ENCODE measurements around the gene NOL6.
"Not testable (repeated sequence)": the region's sequence is repeated elsewhere in the genome, so short reads cannot be mapped to it uniquely, and the experiment has no call there.

Gene NOL6

DNA sequence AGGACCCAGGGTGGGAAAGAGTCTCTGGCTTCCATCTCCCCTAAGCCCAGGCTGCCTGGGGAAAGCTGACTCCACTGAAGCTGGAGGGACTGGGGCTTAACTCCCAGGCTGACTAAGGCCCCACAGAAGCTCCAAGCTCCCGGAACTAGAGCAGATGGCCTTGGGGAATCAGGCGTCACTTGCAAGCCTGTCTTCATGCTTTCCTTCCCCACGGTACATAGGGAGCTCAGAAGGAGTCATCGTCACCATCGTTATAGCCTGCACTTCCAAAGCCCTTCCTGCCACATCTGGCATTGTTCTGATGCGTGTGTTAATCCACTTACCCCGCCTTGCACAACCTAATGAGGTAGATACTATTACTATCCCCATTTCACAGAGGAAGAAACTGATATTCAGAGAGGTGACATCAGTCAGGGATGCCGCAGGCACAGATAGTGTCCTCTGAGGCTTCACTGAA, 37.9 kb downstream of the NOL6 start:
- DNase-seq (ENCODE audit: insufficient read length, low spot score) (no peak), FAIRE-seq (no peak)

DNA sequence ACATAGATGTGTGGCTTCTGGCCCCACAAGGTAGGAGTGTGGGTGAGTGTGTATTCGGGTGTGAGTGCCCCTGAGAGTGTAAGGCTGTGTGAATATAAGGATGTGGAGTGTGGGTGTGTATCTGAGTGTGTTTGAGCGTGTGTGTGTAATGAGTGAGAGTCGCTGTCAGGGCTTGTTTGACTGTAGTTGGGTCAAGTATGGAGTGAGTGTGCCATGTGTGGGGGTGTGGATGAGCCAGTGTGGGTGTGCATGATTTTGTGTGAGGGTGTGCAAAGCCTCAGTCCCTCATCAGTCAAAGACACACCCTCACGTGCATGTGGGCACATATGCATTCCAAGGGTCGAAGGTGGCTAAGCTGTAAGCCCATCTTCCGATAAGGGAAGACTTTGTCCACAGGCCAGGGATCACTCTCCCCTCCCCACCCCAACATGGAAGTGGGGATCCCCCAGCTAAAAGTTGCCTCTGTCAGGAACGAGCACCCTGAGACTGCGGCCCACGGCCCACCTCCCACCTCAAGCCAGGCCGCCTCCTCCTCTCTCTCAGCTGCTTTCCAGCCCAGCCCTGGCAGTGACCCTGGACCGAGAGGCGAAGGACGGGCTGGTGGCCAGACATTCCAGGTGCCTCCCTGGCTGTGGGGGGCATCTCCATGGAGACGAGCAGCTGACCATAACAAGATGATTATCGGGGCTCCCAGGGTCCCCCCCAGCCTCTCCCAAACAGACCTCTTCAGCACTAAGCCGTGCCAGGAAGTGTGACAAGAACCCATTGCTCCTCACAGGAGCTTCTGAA, 39.2 kb downstream of the NOL6 start:
- DNase-seq (ENCODE audit: insufficient read length, low spot score) (no peak), FAIRE-seq (no peak)

DNA sequence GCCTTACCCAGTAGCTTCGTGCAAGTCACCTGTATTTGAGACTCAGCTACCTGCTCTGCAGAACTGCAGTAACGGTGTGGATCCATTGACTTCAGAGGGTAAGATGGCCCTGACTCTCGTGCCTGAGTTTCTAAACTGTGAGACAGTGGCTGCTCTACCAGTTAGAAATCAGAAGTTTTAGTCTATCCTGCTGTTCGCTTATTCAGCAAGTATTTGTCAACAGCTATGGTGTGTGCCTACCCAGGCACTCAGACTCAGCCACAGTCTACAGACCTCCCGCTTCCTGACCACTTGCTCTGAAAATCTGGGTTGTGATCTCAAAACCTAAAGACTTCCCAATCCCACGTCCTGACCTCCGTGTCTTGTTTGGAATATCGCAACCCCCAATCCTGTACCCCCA, 39.9 kb downstream of the NOL6 start:
- DNase-seq (ENCODE audit: insufficient read length, low spot score) (no peak), FAIRE-seq (no peak)

DNA sequence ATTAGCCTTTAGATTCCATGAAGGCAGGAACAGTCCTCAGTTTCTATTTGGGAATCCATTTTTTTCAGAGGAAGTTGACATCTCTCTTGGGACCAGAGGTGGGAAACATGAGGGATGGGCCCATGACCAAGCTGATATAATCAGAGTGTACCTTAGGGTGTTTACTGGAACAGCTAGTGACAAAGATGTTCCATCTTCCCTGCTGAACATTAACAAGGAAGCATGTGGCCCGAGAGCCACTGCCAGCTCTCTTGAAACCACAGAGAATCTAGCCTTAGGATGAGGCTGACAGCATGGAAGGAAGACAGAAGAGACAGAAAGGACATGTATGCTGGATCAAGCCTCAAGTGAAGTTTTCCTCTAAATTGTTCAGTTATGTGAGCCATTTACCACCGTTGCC, 42.3 kb downstream of the NOL6 start:
- no peak for FAIRE-seq

DNA sequence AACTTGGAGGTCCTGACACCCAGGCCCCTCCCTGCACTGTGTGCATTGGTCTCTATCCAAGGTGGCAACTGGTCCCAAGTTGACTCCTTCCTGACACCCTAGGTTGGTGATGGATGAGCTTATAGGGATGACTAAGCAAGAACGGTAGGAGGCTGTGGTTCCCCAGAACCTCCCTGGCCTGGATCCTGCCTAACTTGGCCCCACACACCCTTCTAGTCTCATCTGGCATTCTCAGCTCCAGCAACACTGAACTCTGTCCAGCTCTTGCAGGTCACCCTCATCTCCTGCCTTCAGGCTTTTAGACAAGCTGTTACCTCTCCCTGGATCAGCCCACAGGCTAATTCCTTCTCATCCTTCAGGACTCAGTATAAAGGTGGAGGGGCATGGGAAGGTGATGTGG, 42.8 kb downstream of the NOL6 start:
- DNase-seq (ENCODE audit: insufficient read length, low spot score) (no peak), FAIRE-seq (no peak)

More for the DNA sequence above, 42.3 kb downstream of the NOL6 start:
- no peak for DNase-seq (ENCODE audit: insufficient read length, low spot score)

DNA sequence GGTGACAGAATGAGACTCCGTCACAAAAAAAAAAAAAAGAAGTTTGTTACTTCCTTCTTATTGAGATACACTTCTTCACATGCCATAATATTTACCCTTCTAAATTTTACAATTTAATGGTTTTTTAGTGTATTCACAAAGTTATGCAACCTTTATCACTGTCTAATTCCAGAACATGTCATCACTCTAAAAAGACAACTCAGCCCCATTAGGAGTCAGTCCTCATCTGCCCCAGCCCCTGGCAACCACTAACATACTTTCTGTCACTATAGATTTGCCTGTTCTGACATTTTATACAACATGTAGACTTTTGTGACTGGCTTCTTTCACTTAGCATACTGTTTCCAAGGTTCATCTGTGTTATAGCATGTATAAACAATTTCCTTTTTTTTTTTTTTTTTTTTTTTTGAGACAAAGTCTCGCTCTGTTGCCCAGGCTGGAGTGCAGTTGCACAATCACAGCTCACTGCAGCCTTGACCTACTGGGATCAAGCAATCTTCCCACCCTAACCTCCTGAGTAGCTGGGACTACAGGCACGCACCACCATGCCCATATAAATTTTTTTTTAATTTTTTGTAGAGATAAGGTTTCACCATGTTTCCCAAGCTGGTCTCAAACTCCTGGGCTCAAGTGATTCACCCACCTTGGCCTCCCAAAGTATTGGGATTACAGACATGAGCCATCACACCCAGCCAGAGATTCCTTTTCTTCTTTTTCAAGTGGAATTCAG, 44.3 kb downstream of the NOL6 start:
- DNase-seq (ENCODE audit: insufficient read length, low spot score) (no peak), FAIRE-seq (no peak)

DNA sequence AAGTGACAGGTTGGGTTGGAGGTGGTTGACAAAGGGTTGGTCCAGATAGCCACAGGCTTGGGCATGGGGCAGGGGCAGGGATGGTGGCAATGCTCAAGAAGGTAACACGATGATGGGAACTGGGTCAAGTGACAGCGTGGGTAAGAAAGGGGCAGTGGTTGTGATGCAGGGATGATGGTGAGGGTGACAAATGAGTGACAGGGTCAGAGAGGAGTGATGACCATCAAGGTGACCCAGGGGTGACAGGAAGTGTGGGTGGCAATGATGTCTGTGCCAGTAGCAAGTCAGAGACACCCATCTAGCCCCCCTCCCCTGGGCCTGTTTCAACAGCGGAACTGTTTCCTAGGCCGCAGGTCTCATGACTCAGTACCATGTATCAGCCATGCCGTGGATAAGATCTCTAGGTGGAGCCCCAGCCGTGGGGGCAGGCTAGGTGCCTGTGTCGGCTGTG, 46.9 kb downstream of the NOL6 start:
- DNase-seq (ENCODE audit: insufficient read length, low spot score) = no peak
- no peak for FAIRE-seq

DNA sequence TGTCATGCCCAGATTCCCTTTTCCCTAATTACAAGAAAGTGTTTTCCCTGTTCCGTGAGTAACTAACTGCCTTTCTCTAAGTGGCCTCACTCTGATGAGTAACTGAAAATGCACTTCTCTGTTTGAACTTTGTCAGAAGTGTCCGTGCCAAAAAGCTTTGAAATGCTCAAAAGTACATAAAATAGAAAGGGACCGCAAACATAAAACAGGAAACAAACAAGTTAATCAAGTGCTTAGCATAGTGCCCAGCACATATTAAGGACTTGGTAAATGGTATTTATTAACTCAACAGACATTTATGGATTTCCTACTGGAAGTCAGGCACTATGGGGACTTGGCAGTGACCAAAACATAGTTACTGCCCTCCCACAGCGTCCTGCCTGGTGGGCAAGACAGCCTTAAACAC, 48.6 kb downstream of the NOL6 start:
- FAIRE-seq (no peak), DNase-seq (ENCODE audit: insufficient read length, low spot score) (no peak)

DNA sequence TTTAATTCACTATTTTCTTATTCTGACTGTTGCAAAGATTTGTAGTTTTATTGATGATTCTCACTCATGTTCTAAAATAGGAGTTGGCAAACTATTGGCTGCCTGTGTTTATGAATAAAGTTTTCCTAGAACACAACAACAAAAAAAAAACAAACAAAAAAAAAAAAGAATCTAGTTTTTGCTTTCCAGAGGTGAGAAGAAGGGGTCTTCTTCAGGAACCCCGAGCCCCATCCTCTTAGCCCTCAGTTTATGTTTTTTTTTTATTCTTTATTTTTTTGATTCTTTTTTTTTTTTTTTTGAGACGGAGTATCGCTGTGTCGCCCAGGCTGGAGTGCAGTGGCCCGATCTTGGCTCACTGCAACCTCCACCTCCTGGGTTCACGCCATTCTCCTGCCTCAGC, 49.2 kb downstream of the NOL6 start:
- not testable (repeated sequence) for DNase-seq (ENCODE audit: insufficient read length, low spot score); FAIRE-seq

DNA sequence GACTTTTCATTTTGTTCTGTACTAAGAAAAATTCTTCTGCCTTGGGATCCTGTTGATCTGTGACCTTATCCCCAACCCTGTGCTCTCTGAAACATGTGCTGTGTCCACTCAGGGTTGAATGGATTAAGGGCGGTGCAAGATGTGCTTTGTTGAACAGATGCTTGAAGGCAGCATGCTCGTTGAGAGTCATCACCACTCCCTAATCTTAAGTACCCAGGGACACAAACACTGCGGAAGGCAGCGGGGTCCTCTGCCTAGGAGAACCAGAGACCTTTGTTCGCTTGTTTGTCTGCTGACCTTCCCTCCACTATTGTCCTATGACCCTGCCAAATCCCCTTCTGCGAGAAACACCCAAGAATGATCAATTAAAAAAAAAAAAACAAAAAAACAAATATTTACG, 49.7 kb downstream of the NOL6 start:
- DNase-seq (ENCODE audit: insufficient read length, low spot score); FAIRE-seq: not testable (repeated sequence)

DNA sequence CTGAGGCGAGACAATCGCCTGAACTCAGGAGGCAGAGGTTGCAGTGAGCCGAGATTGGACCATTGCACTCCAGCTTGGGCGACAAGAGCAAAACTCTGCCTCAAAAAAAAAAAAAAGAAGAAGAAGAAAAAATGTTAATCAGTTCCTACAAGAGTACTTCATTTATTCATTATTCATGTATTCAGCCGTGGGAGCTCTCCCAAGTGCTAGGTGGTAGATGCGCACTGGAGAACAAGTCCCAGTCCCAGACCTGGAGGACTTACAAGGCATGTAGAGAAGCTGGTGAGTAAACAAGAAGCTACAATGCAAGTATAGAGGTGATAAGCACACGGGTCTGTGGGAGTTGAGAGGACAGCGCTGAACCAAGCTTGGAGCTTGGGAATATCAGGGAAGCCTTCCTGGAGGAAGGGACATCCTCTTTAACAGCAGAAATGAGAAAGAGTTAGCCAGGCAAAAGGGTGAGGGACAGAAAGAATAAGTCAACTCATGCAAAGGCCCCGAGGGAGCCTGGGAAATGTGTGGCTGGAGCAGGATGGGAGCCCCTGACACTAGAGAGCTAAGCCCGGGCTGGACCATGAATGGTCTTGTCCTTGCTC, 53.9 kb downstream of the NOL6 start:
- no peak for DNase-seq (ENCODE audit: insufficient read length, low spot score)
- FAIRE-seq = no peak

DNA sequence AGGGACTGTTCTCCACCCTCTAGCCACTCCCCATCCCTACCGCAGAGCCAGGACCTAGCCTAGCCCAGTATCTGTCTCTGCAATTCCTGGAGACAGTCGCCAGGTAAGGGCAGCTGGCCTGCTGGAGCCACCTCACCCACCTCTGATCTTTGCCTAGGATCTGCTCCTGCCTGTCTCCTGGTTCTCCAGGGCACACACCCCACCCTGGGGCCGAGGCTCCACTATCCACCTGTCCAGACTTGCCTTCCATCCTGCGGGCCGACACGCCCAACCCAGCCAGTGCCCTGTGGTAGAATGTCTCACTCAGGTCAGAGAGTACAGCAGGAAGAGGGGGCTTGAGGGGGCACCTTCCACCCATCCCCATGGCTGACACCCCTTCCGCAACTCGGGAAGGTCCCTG, 55.6 kb downstream of the NOL6 start:
- FAIRE-seq (no peak), DNase-seq (ENCODE audit: insufficient read length, low spot score) (no peak)

DNA sequence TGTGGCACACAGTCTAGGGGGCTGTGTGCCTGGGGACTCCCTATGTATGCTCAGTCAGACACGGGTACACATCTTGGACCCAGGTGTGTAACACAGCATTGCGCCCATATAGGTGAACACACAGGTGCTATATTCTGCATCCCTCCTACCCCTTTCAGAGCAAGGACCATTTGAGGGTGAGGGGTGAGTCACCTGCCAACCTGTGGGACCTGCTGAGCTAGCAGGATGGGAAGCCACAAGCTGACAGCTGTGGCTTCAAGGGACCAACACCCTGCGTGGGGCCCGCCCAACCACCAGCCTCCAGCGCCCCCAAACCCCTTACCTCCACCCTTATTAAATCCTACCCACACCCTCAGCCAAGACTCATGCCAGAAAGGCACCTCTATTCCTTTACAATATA, 56.7 kb downstream of the NOL6 start:
- FAIRE-seq = no peak
- no peak for DNase-seq (ENCODE audit: insufficient read length, low spot score)

DNA sequence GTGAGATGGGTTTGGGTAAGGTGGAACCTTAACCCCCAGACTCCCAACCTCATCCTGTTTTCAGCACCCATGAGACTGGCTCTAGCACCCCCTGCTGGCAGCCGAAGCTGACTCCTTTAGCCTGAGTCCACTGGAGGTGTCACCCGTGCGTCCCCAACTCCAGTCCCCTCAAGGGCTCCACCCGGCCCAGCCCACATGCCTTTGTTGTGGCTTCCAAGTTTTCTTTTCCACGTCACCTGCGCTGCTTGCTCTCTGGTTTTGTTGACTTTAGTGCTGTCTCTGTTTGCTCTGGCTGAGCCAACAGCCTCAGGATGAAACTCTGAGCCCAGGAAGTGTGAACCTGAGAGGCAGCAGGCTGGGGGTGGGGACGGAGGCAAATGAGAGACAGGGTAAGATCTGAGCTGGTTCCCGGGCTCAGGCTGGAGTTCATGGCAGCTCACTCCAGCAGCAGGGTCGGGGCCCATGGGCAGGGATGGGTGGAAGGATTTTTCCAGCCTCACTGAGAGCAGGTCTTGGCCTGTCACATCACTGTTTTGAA, 58.2 kb downstream of the NOL6 start:
- DNase-seq (ENCODE audit: insufficient read length, low spot score) = peak; percentile 27
- no peak for FAIRE-seq

DNA sequence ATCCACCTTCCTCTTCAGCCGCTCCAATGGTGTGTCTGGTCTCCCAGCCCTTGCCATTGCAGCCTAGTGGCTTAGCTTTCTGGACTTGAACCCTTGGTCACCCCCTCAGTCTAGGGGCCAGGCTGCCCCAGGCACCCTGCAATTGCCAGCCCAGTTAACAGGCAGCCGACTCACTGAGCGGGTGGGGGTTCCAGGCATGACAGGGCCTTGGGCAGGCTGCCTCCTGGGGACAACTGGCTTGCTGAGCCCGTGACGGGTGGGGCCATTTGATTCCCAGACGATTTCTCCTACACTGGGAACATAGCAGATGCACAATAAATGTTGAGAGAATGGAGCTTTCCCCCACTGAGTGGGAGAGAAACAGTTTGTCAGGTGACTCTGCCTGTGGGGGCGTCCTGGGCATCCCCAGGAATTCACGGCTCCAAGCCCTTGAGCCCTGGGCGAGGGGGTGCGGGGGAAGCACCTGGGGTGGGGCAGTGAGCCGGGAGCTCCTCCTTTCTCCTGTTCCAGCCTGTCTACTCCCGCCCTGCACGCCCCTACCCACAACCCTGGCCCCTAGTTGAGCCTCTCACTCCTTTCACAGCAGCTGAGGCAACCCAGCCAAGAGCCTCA, 58.7 kb downstream of the NOL6 start:
- no peak for FAIRE-seq
- no peak for DNase-seq (ENCODE audit: insufficient read length, low spot score)

DNA sequence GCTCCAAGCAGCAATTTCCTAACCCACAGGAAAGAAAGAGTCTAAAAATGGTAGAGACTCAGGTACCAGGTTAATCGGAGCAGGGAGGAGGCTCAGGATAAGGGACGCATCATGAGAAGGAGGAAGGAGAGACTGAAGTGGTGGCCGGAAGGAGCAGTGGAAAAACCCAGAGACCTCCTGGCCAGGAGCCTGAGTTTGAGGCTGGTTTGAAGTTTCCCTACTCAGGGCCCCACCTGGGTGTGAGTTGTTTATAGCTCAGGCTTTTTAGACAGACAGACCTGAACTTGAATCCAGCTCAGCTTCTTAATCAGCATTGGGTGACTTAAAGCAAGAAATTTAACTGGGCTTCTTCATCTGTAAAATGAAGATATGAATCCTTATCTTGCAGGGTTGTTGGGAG, 59.5 kb downstream of the NOL6 start:
- DNase-seq (ENCODE audit: insufficient read length, low spot score) = no peak
- FAIRE-seq = no peak

Data from HTR-8/SVneo (cell line).